ENCODE results near the gene HTR6. TPM values are rescaled to one million over a fixed set of nuclear protein-coding genes. Genes with fewer than 3 reads are reported as not detected.

Gene HTR6
- total RNA-seq, 1 experiment from 2014 or later: not detected

DNA sequence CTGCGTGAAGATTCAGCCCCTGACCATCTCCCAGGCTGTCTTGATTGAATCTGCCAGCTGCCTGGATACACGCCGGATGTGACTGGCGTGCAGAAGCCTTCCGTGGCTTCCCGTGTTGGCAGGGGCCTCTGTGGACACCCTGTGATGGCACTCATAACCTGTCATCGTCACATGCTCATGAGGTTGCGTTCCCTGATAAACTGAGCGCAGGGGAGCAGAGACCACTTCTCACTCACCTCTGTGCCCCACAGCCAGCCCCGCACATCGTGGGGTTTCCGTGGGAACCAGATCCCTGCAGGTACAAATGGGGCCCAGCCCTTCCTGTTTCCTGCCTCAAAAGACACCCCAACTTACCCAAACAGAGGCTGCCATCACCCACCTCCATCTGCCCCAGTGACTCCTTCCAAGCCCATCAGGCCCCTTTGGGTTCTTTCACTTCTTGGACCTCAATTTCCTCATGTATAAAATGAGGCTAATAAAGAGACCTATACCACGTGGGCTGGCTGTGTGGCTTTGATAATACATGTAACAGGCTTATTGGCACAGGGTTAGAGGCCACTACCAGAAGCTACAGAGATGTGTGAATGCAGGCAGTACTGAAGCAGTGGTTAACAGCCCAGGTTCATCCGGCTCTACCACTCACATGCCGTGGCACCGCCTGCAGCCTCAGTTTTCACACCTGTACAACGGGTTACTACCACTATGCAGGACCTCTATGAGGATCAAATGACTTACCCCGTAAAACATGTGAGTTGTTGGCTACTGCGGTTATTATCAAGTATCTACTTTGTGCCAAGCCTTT is 23.6 kb downstream of the HTR6 start:
- DNase-seq (ENCODE audit: low spot score): no peak

DNA sequence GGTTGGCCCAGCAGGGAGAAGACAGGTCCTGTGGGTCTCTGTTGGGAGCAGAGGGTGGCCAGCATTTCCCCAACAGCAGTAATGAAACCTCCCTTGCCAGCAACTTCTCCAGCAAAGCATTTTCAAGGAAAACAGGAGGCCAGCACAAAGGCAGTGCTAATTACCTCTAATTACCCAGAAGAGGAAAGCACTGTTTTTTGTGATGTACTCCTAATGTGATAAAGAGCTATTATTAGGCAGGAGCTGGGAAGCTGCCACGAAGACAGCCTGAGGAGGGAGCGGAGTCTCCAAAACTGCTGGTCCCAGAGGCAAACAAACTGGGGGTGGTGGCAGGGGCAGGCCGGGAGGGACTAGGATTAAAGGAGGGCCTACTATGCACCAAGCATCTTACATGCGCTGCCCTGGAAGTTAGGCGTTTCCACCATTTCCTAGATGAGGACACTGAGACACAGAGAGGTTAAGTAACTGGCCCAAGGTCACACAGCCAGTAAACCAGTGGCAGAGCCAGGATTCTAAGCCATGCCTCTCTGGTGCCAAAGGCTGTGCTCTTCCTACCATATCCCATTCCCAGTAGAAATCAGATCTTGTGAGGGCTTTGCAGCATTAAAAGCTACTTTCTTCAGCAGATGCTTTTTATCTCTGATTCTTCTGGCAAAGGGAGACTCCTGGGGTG is 24.5 kb downstream of the HTR6 start:
- DNase-seq (ENCODE audit: low spot score): no peak

DNA sequence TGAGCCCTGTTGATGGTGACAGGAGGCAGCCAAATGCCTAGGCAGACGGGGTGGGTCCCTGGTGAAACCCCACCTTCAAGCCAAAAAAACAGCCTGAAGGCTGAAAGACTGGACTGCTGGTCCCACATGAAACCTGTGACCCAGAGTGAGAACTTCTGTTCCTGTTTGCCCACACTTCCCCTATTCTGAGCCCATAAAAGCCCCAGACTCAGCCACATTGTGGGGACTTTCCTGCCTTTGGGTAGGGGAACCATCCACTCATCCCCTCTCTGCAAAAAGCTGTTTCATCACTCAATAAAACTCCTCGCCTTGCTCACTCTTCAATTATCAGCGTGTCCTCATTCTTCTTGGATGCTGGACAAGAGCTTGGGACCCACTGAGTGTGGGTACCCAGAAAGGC is 25.2 kb downstream of the HTR6 start:
- no peak for DNase-seq (ENCODE audit: low spot score)

DNA sequence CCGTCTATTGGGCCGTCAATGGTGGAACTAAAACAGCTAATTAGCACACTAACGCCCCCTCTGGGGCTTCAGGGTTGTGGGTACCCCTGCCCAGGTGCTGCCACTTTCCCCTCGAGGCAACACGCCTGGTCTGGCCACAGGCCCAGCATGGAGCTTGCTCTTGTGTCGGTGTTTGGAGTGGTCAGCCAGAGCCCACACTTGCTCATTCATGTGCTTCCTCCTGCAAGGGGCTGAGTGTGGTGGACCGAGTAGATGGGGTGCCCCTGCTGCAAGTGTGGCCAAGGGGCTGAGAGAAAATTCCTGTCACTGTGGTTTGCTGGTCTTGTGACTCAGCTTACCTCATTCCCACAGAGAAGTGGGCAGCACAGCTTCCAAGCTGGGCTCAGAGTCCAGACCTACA is 25.7 kb downstream of the HTR6 start:
- DNase-seq (ENCODE audit: low spot score): no peak

DNA sequence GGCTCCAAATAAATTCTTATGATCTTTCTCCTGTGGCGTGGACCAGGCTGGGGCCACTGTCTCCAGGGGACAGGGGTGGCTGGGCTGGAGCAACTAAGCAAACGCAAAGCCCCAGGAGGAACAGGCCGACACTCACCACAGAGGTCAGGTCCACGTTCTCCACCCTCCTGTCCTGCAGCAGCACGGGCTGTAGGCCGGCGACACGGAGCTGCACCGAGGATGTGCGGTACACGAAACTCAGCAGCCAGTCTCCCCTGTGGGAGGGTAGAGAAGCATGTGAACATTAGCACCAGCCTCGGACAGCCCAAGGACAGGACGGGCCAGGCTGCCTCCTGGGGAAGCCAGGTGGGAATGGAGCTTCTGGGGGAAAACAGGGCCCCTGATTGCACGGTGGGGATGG is 29.6 kb downstream of the HTR6 start:
- no peak for DNase-seq (ENCODE audit: low spot score)

DNA sequence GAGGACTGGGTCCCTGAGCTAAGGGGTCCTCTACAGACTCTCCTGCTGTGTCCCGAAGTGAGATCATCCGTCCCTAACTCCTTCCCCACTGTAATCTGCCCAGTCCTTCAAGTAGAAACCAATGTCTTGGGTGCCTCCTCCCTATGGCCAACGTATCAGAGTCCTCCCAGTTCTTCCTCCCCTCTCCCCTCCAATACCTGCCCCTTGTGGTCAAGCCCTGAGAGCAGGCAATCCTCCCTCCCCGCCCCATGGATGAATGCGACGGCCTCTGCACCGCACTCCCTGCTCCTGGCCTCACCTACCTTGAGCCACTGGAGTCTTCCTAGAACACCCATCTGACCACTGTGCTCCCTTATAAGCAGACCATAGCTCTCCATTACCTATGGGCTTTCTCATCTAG is 31.1 kb downstream of the HTR6 start:
- no peak for DNase-seq (ENCODE audit: low spot score)

- DNase-seq (ENCODE audit: low spot score): no peak
These were observed 32.1 kb downstream of the HTR6 start for GRCh38 chr1:19696820-19697219.

GRCh38 chr1:19698181-19698580 is 33.5 kb downstream of the HTR6 start:
- no peak for DNase-seq (ENCODE audit: low spot score)

DNA sequence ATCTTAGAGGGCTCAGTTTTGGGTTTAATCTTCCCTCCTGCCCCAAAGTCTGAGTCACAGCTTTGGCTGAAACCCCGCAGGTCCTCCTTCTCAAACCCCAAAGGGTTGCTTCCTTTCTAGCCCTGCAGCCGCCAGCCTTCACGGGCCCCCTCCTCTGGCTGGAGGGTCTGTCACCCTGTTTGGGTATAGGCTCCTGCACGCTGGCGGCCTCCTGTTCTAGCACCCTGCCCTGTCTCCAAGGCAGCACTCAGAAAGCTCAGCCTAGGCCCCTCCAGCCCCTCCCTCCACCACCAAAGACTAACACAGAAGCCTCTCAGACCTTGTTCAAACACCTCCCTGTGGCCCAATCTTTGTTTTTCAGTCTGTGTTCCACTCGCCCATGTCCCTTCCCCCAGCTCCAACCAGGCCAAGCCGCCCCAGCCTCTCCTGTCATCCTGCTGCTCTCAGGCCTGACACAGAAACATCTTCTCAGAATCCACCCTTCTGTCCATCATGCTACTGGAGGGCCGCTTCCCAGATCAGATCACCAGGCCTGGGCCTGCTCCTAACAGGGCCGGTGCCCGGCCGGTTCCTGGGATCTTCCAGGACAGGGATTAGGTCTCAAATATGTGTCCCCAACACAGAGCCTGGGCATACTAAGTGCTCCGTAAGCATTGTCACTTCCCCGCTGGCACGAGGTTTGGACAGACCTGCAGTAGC is 35.6 kb downstream of the HTR6 start:
- DNase-seq (ENCODE audit: low spot score): no peak

DNA sequence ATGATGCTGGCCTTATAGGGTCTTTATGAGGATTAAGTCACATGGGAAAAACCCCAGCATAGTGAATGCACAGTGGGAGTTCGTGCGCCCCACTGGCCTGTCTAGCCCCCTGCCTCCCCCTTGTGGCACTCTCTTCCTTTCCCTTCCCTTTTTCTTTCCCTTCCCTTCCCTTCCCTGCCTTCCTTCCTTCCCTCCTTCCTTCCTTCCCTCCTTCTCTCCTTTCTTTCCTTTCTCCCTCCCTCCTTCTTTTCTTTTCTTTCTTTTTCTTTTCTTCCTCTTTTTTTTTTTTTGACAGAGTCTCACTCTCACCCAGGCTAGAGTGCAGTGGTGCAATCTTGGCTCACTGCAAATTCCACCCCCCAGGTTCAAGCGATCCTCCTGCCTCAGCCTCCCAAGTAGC is 38.6 kb downstream of the HTR6 start:
- no peak for DNase-seq (ENCODE audit: low spot score)

DNA sequence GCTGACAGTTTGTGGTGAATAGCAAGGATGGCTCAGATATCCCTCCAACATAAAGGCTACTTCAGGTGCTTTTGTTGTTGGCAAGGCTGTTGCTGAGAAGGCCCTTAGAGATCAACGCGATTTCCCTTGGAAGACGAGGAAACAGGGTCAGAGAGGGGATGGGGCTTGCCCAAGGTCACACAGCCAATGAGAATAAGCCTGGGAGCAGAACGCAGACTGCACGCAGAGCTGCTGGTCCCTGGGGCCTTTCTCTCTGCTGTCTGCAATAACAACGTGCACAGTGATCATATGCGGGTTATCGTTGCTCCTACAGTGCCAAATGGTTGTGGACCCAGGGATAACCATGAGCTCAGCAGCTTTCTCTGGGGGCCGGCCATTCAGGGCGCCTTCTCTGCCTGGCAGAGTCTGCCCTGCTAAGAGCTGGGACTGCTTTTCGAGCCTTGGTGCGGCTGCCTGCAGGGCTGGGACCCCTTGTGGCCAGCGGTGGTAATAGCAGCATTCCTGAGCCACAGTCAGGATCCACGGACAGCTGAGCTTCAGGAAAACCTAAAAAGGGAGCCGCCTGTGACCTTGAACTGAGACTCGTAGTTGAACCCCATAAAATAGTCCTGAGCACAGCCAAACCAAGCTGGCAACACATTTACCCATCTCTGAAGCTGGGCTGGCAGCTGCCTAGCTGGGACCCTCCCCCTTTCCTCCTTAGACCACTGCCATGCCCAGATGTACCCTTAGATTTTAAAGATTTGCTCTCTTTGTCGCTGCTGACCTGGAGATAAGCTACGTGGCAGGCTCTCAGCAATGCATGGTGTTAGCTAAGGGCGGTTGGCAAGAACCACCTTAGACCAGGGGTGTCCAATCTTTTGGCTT is 39.8 kb downstream of the HTR6 start:
- peak; percentile 61 for DNase-seq (ENCODE audit: low spot score)

DNA sequence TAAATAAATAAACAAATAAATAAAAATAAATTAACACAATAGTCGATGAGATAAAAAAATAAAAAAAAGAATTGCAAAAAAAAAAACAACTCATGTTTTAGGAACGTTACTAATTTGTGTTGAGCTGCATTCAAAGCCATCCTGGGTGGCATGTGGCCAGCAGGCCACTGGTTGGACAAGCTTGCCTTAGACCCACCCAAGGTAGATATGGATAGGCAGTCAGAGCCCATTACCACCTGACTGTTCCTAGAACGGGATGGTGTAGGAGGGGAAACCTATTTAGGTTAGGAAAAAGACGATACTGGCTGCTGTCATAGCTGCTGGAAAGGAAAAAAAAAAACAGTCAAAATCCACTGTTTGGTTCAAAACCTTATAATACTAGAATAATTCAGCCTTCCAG is 40.8 kb downstream of the HTR6 start:
- no peak for DNase-seq (ENCODE audit: low spot score)

GRCh38 chr1:19706136-19706535 is 41.5 kb downstream of the HTR6 start:
- DNase-seq (ENCODE audit: low spot score): no peak

DNA sequence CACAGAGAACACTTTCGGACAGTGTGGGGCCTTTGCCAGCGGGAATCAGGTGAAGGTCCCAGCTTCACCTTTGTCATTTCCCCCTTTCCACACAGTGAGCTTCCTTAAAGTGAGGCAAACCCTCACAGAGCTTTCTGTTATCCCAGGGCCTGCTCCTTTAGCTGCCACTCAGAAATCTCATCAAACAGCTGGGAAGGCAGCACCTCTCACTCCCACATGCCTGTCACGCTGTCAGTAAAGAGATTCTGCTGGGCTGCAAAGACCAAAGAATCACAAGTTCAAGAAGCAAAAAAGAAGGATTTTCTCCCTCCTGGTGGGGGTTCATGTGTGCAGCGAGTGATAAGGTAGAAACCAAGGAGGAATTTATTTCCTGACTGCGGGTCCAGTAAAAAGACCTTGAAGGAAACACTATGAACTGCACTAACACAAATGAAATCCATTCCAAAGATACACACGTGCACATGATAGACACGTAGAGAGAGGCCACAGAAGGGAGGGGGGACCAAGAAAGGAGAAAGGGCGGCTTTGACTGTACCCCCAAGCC is 44.0 kb downstream of the HTR6 start:
- no peak for DNase-seq (ENCODE audit: low spot score)

GRCh38 chr1:19709260-19709793 is 44.7 kb downstream of the HTR6 start:
- no peak for DNase-seq (ENCODE audit: low spot score)

- no peak for DNase-seq (ENCODE audit: low spot score)
These were observed 46.3 kb downstream of the HTR6 start for GRCh38 chr1:19710825-19711611.

DNA sequence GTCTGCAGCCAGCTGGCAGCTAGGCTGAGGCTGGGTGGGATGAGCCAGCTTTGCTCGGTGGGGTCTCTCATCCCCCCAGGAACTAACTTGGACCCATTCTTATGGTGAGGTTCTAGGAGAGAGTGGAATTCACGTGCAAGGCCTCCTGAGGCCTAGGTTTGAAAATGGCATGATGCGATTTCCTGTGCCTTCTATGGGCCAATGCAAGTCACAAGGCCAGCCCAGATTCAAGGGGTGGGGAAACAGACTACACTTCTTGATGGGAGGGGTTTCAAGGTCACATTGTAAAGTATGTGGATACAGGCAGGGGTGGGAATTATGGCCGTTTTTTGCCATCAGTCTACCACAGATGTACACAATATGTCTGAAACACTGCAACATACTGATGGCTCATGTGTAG is 48.3 kb downstream of the HTR6 start:
- DNase-seq (ENCODE audit: low spot score): no peak

DNA sequence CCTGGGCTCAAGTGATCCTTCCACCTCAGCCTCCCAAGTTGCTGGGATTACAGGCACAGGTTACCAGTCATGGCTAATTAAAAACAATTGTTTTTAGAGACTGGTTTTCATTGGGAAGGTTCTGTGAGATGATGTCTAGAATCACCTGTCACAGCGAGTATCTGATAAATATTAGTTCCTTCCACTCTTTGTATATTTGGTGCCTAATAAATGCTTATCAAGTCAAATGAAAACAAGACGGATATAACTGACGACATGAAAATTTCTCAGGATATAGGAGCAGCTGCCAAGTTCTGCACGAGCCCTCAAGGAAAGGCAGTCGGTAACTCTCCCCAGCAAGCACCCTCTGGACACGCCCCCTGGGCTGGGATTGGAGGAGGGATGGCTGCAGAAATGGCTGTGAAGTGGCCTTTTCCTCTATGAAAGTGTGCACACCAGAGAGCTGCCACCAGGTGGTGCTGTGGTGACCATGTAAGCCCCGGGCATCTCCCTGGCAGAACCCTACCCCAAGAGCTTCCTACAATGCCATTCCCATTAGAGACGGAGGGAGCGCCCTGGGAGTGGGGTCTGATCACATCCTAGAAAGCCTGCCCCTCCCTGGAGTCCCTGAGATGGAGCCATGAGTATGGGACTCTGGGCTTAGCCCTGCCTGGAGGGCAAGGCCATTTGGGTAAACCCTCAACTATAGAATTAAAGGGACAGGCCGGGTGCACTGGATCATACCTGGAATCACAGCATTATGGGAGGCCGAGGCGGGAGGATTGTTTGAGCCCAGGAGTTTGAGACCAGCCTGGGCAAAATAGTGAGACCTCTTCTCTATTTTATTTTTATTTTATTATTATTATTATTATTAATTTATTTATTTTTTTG is 50.9 kb downstream of the HTR6 start:
- peak; percentile 95 for DNase-seq (ENCODE audit: low spot score)

GRCh38 chr1:19717467-19717866 is 52.8 kb downstream of the HTR6 start:
- no peak for DNase-seq (ENCODE audit: low spot score)

- DNase-seq (ENCODE audit: low spot score): no peak
These were observed 55.5 kb downstream of the HTR6 start for GRCh38 chr1:19720174-19720573.

Measured in H4 (cell line).